HL-60/S4 (cell line): ENCODE data around the gene ARHGAP1.

ENCODE experiments used
- in situ Hi-C: fragments of 300-500 bp; cut with MboI; formaldehyde crosslinking; loops from 2 replicates; pipeline ENCODE4 v1.14.3; 2022; ENCODE audit warnings: low sequenced_read_pairs

ARHGAP1 gene

DNA sequence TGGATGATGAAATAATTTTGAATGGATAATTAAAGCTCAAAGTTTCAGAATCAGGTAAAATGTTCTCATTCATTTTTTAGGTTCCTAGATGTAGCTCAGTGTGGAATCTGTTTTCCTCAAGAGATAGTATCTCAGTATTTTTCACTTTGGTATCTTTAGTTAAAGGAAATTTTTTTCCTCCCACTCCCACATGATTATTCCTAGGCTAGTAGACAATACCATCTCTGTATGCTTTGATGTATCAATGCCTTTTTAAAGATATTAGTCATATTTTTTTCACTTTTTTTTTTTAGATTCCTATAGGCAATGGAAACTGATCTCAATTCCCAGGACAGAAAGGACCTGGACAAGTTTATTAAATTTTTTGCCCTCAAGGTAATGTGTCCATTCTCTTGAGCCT is 56.4 kb downstream of the ARHGAP1 start:
- in situ Hi-C loops: no loop called here

DNA sequence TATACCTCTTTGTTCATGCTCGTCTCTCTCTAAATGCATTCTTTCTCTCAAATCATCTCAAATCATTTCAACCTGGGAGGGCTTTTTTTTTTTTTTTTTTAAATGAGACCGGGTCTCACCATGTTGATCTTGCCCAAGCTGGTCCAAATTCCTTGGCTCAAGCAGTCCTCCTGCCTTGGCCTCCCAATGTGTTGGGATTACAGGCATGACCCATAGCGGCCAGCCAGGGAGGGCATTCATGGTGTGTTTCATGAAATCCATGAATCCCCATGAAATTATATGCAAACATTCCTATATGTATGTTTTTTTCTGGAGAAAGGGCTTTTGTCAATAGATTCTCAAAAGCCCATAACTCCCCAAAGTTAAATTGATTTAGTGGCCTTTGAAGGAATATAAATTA is 56.9 kb downstream of the ARHGAP1 start:
- in situ Hi-C loops: no loop called here

DNA sequence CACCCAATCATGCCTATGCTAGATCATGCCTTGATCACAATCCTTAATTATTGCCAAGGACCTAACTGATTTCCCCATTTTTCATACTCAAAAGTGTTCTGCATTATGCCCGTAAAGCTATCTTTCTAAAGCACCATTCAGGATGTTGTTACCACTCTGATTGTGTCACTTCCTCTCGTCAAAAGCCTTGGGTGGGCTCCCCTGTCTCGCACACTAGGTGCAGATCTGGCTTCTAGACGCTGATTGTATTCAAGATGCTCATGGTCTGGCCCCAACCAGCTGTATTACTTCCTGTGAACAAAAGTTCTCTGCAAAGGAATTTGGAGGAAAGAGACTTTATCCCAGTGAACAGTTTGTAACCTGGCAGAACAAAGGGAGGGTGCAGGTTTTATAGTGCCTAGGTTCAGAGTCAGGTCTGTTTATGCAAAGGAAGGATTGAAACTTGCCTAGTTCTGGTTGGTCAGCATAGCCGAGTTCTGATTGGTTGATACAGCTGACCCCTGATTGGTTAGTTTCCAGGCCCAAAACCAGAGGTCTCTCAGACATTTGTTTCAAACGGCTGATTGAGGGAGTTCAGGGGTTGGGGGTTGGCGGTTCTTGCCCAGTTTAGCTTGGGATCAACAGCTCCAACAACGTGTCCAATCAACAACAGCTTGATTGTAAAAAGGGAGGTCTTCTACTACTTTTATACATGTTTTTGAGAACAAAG is 57.6 kb downstream of the ARHGAP1 start:
- in situ Hi-C loops: no loop called here

DNA sequence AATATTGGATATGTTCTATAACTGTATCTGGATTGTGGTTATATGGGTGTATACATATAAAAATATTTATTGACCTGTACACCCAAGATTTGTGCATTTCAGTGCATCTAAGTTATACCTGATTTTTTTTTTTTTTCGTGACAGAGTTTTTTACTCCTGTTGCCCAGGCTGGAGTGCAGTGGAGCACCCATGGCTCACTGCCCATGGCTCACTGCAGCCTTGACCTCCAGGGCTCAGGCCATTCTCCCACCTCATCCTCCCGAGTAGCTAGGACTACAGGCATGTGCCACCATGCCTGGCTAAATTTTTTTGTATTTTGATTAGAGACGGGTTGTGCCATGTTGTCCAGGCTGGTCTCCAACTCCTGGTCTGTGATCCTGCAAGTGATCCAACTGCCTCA is 58.8 kb downstream of the ARHGAP1 start:
- in situ Hi-C loops: no loop called here

DNA sequence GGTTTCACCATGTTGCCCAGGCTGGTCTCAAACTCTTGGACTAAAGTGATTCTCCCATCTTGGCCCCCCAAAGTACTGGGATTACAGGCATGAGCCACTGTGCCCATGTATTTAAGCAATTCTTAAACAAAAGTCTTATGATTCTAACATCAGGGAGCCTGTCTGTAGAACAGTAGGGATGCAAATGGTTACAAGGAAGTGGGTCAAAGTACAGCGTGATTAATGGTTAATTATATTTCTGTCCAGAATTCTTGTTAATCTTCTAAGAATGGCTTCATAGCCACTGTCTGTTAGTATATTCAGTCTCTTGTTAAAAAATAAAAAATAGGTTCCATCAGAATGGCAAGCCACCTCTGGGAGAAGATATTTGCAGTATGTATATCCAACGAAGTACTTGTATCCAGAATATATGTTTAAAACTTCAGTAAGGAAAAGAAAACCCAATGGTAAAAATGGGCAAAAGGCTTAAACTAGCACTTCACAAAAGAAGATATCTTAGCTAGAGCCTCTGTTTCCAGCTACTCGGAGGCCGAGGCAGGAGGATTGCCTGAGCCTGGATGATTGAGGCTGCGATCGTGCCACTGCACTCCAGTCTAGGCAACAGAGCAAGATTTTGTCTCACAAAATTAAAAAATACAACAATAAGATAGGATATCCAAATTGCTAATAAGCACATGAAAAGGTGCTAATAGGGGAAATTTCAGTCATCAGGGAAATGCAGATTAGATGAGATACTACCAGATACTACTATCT is 60.2 kb downstream of the ARHGAP1 start:
- in situ Hi-C loops: no loop called here

DNA sequence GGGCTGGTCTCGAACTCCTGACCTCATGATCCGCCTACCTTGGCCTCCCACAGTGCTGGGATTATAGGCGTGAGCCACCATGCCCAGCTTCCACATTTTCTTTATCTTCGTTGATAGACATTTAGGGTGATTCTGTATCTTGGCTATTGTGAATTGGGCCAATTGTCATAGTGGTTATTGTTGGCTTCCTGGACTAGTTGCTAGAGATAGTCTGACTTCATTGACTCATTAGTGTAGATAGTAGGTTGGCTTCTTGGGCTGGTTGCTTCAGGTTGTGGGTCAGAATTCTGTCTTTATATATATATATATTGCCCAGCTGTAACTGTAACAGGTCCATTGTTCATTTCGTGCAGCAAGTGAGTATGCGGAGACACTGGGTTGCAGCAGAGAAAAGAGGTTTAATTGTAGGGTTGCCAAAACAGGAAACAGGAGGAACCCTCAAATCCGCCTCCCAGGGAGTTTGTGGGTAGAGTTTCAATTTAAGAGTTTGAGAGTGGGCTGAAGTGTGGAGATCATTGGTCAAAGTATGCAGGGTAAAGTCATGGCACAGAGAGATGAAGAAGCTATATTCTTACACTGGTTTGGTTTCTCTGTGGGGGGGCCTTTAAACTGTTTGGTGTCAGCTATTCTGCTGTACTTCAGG is 61.1 kb downstream of the ARHGAP1 start:
- in situ Hi-C loops: no loop called here

DNA sequence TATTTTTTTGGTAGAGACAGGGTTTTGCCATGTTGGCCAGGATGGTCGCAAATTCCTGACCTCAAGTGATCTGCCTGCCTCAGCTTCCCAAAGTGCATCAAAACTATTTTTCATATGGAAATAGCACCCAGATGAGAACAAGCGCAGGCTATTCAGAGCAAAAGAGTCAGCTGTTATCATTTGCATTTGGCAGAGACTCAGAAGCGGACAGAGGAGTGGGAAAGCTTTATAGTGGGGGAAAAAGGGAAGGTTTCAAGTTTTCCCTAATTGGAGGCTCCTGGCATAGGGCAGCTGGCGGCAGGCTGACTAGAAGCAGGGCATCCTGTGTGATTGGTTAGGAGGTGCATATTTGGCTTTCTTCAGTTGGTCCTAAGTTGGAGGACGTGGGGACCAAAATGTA is 62.9 kb downstream of the ARHGAP1 start:
- in situ Hi-C loops: no loop called here

DNA sequence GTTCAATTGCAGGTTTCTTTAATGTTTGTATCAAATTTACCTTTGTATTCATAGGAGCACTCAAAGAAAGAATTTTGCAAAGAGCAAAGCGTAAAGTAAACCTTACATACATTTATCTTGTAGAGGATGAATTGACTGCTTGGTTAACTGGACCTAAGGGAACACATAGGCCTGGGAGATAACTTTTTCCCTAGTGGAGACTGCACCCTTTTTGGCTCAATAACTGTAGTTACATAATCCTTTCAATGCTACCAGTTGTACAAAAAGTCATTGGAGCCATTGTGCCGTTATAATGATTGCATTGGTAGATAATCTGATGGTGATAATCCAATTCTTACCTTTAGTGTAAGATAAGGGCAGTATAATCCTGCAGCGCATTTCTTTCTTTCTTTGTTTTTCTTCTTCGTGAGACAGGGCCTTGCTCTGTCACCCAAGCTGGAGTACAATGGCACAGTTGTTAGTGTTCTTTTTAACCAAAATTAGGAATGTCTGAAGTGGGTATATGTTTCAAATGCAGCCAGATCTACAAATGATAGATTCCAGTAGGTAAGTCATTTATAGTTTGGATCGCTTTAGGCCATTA is 64.8 kb downstream of the ARHGAP1 start:
- in situ Hi-C loops: no loop called here

DNA sequence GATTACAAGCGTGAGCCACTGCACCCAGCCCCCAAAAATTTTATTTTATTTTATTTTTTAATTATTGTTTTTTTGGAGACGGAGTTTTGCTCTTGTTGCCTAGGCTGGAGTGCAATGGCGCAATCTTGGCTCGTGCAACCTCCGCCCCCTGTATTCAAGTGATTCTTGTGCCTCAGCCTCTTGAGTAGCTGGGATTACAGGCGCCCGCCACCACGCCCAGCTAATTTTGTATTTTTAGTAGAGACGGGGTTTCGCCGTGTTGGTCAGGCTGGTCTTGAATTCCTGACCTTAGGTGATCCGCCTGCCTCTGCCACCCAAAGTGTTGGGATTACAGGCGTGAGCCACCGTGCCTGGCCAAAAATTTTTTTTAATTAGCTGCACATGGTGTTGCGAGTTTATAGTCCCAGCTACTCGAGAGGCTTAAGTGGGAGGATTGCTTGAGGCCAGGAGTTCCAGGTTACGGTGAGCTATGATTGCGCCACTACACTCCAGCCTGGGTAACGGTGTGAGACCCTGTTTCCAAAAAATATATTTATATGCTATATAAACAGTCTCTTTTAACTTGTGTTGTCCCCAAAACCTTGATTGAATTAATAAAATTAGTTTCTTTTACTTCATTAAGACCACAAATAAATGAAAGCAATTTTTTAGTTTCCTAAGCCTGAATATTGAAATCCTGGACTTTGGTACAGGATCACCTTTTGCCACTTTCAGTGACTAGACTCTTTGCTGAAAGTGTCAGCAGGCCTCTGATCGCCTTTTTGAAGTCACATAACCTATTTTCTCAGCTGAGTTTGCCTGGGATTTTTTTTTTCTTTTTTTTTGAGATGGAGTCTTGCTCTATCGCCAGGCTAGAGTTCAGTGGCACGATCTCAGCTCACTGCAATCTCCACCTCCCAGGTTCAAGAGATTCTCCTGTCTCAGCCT is 66.9 kb downstream of the ARHGAP1 start:
- in situ Hi-C loops: no loop called here

DNA sequence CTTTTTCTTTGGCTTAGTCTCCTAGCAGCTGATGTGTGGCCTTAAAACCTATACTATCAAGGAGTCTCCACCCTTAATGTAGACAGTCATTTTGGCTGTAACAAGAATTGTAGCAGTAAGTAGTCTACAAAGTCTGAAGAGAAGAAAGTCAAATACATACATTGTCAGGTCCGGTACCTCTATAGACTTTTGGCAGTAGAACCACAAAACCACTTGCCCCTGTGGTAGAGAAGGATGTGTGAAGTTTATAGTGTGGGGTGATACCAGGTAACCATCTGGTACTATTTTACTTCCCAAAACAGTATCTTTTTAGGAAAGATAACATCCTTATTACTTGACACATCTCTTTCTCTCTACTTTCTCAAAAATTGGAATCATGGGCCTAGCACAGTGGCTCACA is 67.9 kb downstream of the ARHGAP1 start:
- in situ Hi-C loops: no loop called here

DNA sequence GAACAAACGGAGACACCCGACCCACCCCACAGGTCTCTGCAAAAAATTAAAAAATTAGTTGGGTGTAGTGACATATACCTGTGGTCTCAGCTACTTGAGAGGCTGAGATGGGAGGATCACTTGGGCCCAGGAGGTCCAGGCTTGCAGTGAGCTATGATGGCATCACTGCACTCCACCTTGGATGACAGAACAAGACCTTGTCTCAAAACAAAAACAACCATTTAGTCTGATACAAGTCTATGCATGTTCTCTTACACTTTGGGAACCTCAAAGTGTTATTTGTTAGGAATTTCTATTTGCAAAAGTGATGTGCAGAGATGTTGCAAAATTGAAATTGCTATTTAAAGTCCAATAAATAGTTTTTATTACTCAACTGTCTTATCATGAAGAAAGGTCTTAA is 68.7 kb downstream of the ARHGAP1 start:
- in situ Hi-C loops: no loop called here

DNA sequence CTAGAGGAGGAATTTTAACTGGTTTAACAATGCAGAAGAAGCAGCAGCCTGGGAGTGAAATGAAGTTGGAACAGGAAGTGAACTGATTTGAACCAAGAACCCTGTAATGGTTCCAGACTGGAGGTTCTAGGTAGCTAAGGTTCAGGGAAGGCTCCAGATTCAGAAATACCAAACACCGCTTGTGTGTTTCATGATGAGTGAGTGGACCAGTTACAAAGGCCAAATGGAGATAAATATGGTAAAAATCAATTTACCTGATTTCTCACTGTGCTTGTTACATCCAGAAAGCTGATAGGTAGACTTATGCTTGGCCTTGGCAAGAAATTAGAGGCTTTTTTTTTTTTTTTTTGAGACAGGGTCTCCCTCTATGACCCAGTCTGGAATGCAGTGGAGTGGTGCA is 70.2 kb downstream of the ARHGAP1 start:
- in situ Hi-C loops: no loop called here

DNA sequence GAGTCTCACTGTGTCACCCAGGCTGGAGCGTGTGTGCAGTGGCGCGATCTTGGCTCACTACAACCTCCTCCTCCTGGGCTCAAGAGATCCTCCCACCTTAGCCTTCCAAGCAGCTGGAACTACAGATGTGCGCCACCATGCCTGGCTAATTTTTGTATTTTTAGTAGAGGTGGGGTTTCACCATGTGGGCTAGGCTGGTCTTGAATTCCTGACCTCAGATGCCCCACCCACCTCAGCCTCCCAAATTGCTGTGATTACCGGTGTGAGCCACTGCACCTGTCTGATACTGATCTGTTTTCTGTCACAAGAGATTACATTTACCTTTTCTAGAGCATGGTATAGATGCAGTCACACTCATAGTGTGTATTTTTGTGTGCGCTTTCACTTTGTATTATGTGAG is 71.5 kb downstream of the ARHGAP1 start:
- in situ Hi-C loops: no loop called here
